ENCODE data around the gene TSR3.

- TF ChIP-seq, protein P1, sequence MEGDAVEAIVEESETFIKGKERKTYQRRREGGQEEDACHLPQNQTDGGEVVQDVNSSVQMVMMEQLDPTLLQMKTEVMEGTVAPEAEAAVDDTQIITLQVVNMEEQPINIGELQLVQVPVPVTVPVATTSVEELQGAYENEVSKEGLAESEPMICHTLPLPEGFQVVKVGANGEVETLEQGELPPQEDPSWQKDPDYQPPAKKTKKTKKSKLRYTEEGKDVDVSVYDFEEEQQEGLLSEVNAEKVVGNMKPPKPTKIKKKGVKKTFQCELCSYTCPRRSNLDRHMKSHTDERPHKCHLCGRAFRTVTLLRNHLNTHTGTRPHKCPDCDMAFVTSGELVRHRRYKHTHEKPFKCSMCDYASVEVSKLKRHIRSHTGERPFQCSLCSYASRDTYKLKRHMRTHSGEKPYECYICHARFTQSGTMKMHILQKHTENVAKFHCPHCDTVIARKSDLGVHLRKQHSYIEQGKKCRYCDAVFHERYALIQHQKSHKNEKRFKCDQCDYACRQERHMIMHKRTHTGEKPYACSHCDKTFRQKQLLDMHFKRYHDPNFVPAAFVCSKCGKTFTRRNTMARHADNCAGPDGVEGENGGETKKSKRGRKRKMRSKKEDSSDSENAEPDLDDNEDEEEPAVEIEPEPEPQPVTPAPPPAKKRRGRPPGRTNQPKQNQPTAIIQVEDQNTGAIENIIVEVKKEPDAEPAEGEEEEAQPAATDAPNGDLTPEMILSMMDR (IDR thresholded peaks at IDR 0.05), result no peak
- TF ChIP-seq EZH2 (IDR thresholded peaks at IDR 0.05; ENCODE audit: borderline replicate concordance, insufficient read depth, low read depth, low read length, poor library complexity, severe bottlenecking), result no peak
These were observed 24.2 kb upstream of the TSR3 start for GRCh38 chr16:1375741-1376410.

All from B cell (primary cell).